HFFc6 (cell line): ENCODE data around the gene NEIL3. TPM values are rescaled to one million over a fixed set of nuclear protein-coding genes. Genes with fewer than 3 reads are reported as not detected.

Source experiments
- DNase-seq: peaks from one replicate; pipeline ENCODE4 v3.0.0-alpha.2; 2018
- H3K27ac Mint-ChIP-seq: 2 replicates; pipeline ENCODE4 v1.8.0; 2020; ENCODE audit warnings: mild to moderate bottlenecking, mixed read lengths
- H3K27me3 Mint-ChIP-seq: 2 replicates; pipeline ENCODE4 v1.8.0; 2021; ENCODE audit warnings: mild to moderate bottlenecking, moderate library complexity, mixed read lengths; ENCODE audit not compliant: insufficient read depth
- H3K36me3 Mint-ChIP-seq: 2 replicates; pipeline ENCODE4 v1.8.0; 2021; ENCODE audit warnings: low read depth, mixed read lengths
- H3K4me1 Mint-ChIP-seq: 2 replicates; pipeline ENCODE4 v1.8.0; 2020; ENCODE audit warnings: low read depth, mixed read lengths
- H3K4me3 Mint-ChIP-seq: 2 replicates; pipeline ENCODE4 v1.8.0; 2020; ENCODE audit warnings: mild to moderate bottlenecking, moderate library complexity, mixed read lengths
- H3K9me3 Mint-ChIP-seq: 2 replicates; pipeline ENCODE4 v1.8.0; 2020; ENCODE audit warnings: mild to moderate bottlenecking, mixed read lengths
- CTCF ChIP-seq: fragments of 200-600 bp; sonication (generic); IDR thresholded peaks from 2 replicates; pipeline ENCODE4 v1.5.0; 2021; ENCODE audit warnings: antibody characterized with exemption, mild to moderate bottlenecking
- total RNA-seq, 6 experiments: library from RNA; stranded (reverse); fragmentation: NEBNext Ultra II Directional; extraction: Animal tissue kit (Norgen Biotek cat#: 25700); gene quantifications; 2 replicates in 1 of 6; 3 replicates in 5 of 6; pipeline ENCODE4 v1.2.3, GENCODE V29; 2021

Gene NEIL3
- total RNA-seq, 6 experiments from 2014 or later = 4.1 to 9.5 (median 9.0) TPM

- H3K36me3 Mint-ChIP-seq = no peaks in the 10 kb centered on the region
- no peak for TF ChIP-seq CTCF
- no peaks in the 10 kb centered on the region; the same call in 1 of the 2 replicates for H3K4me1 Mint-ChIP-seq
- no peak overlapping the region for H3K4me3 Mint-ChIP-seq
- DNase-seq = no peak
- no peaks in the 10 kb centered on the region for H3K9me3 Mint-ChIP-seq
- no peak overlapping the region for H3K27ac Mint-ChIP-seq
- peaks cover 2% of the 10 kb centered on the region; the same call in 1 of the 2 replicates for H3K27me3 Mint-ChIP-seq
These were observed 18.9 kb upstream of the NEIL3 start for GRCh38 chr4:177290780-177291179.

- H3K4me3 Mint-ChIP-seq = no peak overlapping the region
- no peak overlapping the region for H3K27ac Mint-ChIP-seq
- H3K9me3 Mint-ChIP-seq = no peaks in the 10 kb centered on the region
- no peaks in the 10 kb centered on the region; the same call in 1 of the 2 replicates for H3K4me1 Mint-ChIP-seq
- no peaks in the 10 kb centered on the region for H3K36me3 Mint-ChIP-seq
- TF ChIP-seq CTCF = no peak
- peaks cover 2% of the 10 kb centered on the region; the same call in 1 of the 2 replicates for H3K27me3 Mint-ChIP-seq
- DNase-seq = no peak
These were observed 17.5 kb upstream of the NEIL3 start for GRCh38 chr4:177292171-177292570.

- TF ChIP-seq CTCF = no peak
- Mint-ChIP-seq H3K36me3 (peaks cover 7% of the 10 kb centered on the region), H3K27ac (no peak overlapping the region), H3K27me3 (peaks cover under 1% of the 10 kb centered on the region; the same call in 1 of the 2 replicates), H3K9me3 (peaks cover 9% of the 10 kb centered on the region), H3K4me3 (no peak overlapping the region), H3K4me1 (no peaks in the 10 kb centered on the region; the same call in 1 of the 2 replicates)
- DNase-seq = no peak
These were observed 16.3 kb upstream of the NEIL3 start for GRCh38 chr4:177293208-177294033.

GRCh38 chr4:177297785-177298391, 11.8 kb upstream of the NEIL3 start:
- DNase-seq = no peak
- H3K9me3 Mint-ChIP-seq = peaks cover 9% of the 10 kb centered on the region
- H3K4me1 Mint-ChIP-seq = peaks cover 14% of the 10 kb centered on the region
- H3K27ac Mint-ChIP-seq = no peak overlapping the region
- peaks cover 7% of the 10 kb centered on the region for H3K36me3 Mint-ChIP-seq
- H3K27me3 Mint-ChIP-seq = peaks cover 4% of the 10 kb centered on the region
- no peak for TF ChIP-seq CTCF
- no peak overlapping the region for H3K4me3 Mint-ChIP-seq

DNA sequence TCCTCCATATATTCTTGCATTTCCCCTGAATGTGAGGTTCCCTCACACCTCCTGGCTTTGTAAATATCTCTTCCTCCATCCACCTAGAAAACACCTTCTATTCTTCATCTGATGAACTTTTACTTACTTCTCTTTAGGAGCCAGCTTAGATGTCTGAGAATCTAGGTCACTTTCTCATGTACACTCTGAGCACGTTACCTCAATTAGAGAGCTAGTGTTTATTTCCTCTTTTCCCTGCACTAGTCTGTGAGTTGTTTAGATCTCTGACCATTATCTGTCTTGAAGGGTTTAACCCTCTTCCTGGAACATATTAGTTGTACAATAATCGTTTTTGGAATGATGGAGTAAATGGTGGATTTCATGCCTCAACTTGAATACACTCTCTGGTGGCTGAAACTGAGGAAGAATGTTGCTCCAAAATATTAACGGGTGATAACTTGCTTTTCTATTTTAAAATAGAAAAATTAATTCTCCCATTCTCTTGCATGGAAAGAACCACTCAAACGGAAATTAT, 8.5 kb upstream of the NEIL3 start:
- no peak overlapping the region for H3K4me3 Mint-ChIP-seq
- TF ChIP-seq CTCF = no peak
- peaks cover 7% of the 10 kb centered on the region for H3K36me3 Mint-ChIP-seq
- DNase-seq = no peak
- H3K4me1 Mint-ChIP-seq = peaks cover 14% of the 10 kb centered on the region
- peaks cover 9% of the 10 kb centered on the region for H3K9me3 Mint-ChIP-seq
- peaks cover 4% of the 10 kb centered on the region for H3K27me3 Mint-ChIP-seq
- H3K27ac Mint-ChIP-seq = no peak overlapping the region
